ENCODE data around the gene HOXA13. TPM values are rescaled to one million over a fixed set of nuclear protein-coding genes. Genes with fewer than 3 reads are reported as not detected.

Gene HOXA13
- polyA plus RNA-seq, 1 of the 3 experiments (the other 2 are of a cell fraction): not detected

GRCh38 chr7:27179030-27179429 is 20.9 kb downstream of the HOXA13 start (continued):
- TF ChIP-seq IRF3 (IDR thresholded peaks at IDR 0.05; ENCODE audit: low read depth, low read length): no peak

GRCh38 chr7:27178366-27178765 is 21.5 kb downstream of the HOXA13 start:
- CTCF ChIA-PET: interaction anchor here (1.1 to 12.3 kb wide), 18 partner anchors 12 to 1286 kb away, joined by 3 to 205 read pairs (median 12); partner anchors contain the start of genes HOXA11, HOXA13, HOXA5 and HOXA7

More at GRCh38 chr7:27178366-27178765, 21.5 kb downstream of the HOXA13 start:
- H3K4me1 ChIP-seq (ENCODE audit: control insufficient read depth in 1 of 2, insufficient read depth in 2 of 2, low read depth in 1 of 2, low read length in 1 of 2): peaks cover 0 to 3% of the 10 kb centered on the region in 2 experiments; a peak in 1 of 4 replicates
- no peak overlapping the region for H3K27ac ChIP-seq (ENCODE audit: low read depth in 2 of 2, low read length in 1 of 2)
- no peak overlapping the region for H2AFZ ChIP-seq (ENCODE audit: low read depth)
- DNase-seq: no peak
- no peaks in the 10 kb centered on the region for H3K9me2 ChIP-seq
- no peaks in the 10 kb centered on the region for H3K36me3 ChIP-seq (replicated peaks in 1 of 2; ENCODE audit: control insufficient read depth in 1 of 2, insufficient read depth in 2 of 2, low read length in 1 of 2)
- 47% methylated on average over 6 of the region's 6 CpGs for WGBS (ENCODE audit: low lambda C conversion rate)
- H3K4me3 ChIP-seq (ENCODE audit: low read depth in 2 of 2, low read length in 1 of 2): no peak overlapping the region
- POLR2A ChIA-PET: no interaction called here
- H3K9me3 ChIP-seq: no peaks in the 10 kb centered on the region
- peaks cover 97% of the 10 kb centered on the region for H3K27me3 ChIP-seq (ENCODE audit: insufficient read depth)
- no peak overlapping the region for H3K4me2 ChIP-seq
- H3K9ac ChIP-seq: no peak overlapping the region
- no peak for TF ChIP-seq FOXJ3 (CRISPR knock-in tag; IDR thresholded peaks at IDR 0.05)
- TF ChIP-seq GABPA (IDR thresholded peaks at IDR 0.05; ENCODE audit: low read depth): no peak
- TF ChIP-seq REST (IDR thresholded peaks at IDR 0.05; ENCODE audit: low read depth, low read length): no peak
- TF ChIP-seq CHD2 (IDR thresholded peaks at IDR 0.05; ENCODE audit: low read length, partially characterized antibody): no peak
- no peak for TF ChIP-seq JUND (IDR thresholded peaks at IDR 0.05)
- TF ChIP-seq EZH2phosphoT487 (IDR thresholded peaks at IDR 0.05; ENCODE audit: borderline replicate concordance, low read depth): no peak
- TF ChIP-seq MEF2A (IDR thresholded peaks at IDR 0.05; ENCODE audit: borderline replicate concordance, low read depth): no peak
- TF ChIP-seq CTCF (IDR thresholded peaks at IDR 0.05): no peak
- no peaks in the 10 kb centered on the region for H3K79me2 ChIP-seq (ENCODE audit: insufficient read depth)
- no peaks in the 10 kb centered on the region for H4K20me1 ChIP-seq (ENCODE audit: insufficient read depth)
- no peaks in the 10 kb centered on the region for H3F3A ChIP-seq (replicated peaks; ENCODE audit: insufficient read depth)

All from SK-N-SH (cell line).